HG03439 (cell line): ENCODE measurements around the gene PTPN18.
A peak's percentile ranks its signal among the peaks of the same experiment; 100 is the strongest.
"Not testable (repeated sequence)": the region's sequence is repeated elsewhere in the genome, so short reads cannot be mapped to it uniquely, and the experiment has no call there.

Experiments
- ATAC-seq: cut with Tn5 transposase; IDR thresholded peaks from one replicate; pipeline ENCODE4 v1.9.1; 2021; ENCODE audit warnings: mild to moderate bottlenecking, moderate library complexity; ENCODE audit not compliant: unreplicated experiment

Gene PTPN18

GRCh38 chr2:130380096-130380934, 24.5 kb downstream of the PTPN18 start:
- no peak for ATAC-seq

- ATAC-seq, result no peak
Observed at GRCh38 chr2:130381145-130381544, 25.3 kb downstream of the PTPN18 start.

GRCh38 chr2:130381619-130382018, 25.8 kb downstream of the PTPN18 start:
- no peak for ATAC-seq

- ATAC-seq, result no peak
Observed at GRCh38 chr2:130382313-130382917, 26.6 kb downstream of the PTPN18 start.

- peak; percentile 46 for ATAC-seq
Observed at GRCh38 chr2:130385709-130386108, 29.9 kb downstream of the PTPN18 start.

- no peak for ATAC-seq
Observed at GRCh38 chr2:130387071-130387400, 31.2 kb downstream of the PTPN18 start.

GRCh38 chr2:130387804-130388203, 31.9 kb downstream of the PTPN18 start:
- ATAC-seq, result no peak

GRCh38 chr2:130388221-130388907, 32.5 kb downstream of the PTPN18 start:
- ATAC-seq, result no peak

GRCh38 chr2:130389358-130389757, 33.5 kb downstream of the PTPN18 start:
- ATAC-seq, result no peak

- no peak for ATAC-seq
Observed at GRCh38 chr2:130389783-130390182, 33.9 kb downstream of the PTPN18 start.

GRCh38 chr2:130390460-130391057, 34.7 kb downstream of the PTPN18 start:
- ATAC-seq, result peak; percentile 36

GRCh38 chr2:130391058-130391871, 35.4 kb downstream of the PTPN18 start:
- ATAC-seq, result peak; percentile 94

- ATAC-seq, result no peak
Observed at GRCh38 chr2:130391872-130392670, 36.2 kb downstream of the PTPN18 start.

- no peak for ATAC-seq
Observed at GRCh38 chr2:130393318-130393910, 37.6 kb downstream of the PTPN18 start.

GRCh38 chr2:130406280-130406679, 50.4 kb downstream of the PTPN18 start:
- not testable (repeated sequence) for ATAC-seq

GRCh38 chr2:130416693-130417092, 60.8 kb downstream of the PTPN18 start:
- ATAC-seq, result not testable (repeated sequence)

- ATAC-seq, result not testable (repeated sequence)
Observed at GRCh38 chr2:130418845-130419244, 63.0 kb downstream of the PTPN18 start.
